HG03097 (cell line): ENCODE data around the gene KIAA0753.

ENCODE experiments used
- ATAC-seq: cut with Tn5 transposase; IDR thresholded peaks from one replicate; pipeline ENCODE4 v1.9.1; 2021; ENCODE audit not compliant: unreplicated experiment, low FRiP score

The KIAA0753 gene

DNA sequence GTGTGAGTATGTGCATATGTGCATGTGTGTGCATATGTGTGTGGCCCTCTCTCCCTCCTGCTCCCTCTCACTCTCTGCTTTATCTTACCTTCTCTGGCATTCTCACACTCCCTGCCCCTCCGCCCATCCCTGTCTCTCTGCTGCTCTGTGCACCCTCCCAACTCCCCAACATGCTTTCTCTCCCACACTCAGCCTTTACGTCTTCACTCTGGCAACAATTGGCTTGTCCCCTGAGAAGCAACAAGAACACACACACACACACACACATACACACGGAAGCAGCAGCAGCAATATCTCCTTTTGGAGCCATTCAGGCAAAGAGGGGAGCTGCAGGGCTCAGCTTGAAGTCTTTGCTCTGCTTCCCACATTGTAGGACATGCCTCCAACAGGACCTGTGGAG, 112.0 kb downstream of the KIAA0753 start:
- ATAC-seq: no peak
